D721Med (cell line): ENCODE measurements around the gene ASB1.

ENCODE experiments used
- DNase-seq: peaks from one replicate; pipeline ENCODE4 v3.0.0; 2011; ENCODE audit warnings: low spot score; ENCODE audit not compliant: insufficient read length
- FAIRE-seq: peaks from 2 replicates; lab custom pipeline; 2011; peaks lifted over from hg19 to GRCh38; lab: Jason Lieb, UNC
- TF ChIP-seq, protein P1 (sequence below): IDR thresholded peaks from 2 replicates; pipeline ENCODE4 v1.5.1; 2012; ENCODE audit warnings: mild to moderate bottlenecking, control low read depth; ENCODE audit not compliant: insufficient read depth; ENCODE audit errors: missing control alignments

ASB1 gene

GRCh38 chr2:238453842-238454241, 27.1 kb downstream of the ASB1 start:
- FAIRE-seq (no peak), DNase-seq (no peak)
- TF ChIP-seq, protein P1, sequence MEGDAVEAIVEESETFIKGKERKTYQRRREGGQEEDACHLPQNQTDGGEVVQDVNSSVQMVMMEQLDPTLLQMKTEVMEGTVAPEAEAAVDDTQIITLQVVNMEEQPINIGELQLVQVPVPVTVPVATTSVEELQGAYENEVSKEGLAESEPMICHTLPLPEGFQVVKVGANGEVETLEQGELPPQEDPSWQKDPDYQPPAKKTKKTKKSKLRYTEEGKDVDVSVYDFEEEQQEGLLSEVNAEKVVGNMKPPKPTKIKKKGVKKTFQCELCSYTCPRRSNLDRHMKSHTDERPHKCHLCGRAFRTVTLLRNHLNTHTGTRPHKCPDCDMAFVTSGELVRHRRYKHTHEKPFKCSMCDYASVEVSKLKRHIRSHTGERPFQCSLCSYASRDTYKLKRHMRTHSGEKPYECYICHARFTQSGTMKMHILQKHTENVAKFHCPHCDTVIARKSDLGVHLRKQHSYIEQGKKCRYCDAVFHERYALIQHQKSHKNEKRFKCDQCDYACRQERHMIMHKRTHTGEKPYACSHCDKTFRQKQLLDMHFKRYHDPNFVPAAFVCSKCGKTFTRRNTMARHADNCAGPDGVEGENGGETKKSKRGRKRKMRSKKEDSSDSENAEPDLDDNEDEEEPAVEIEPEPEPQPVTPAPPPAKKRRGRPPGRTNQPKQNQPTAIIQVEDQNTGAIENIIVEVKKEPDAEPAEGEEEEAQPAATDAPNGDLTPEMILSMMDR: no peak

DNA sequence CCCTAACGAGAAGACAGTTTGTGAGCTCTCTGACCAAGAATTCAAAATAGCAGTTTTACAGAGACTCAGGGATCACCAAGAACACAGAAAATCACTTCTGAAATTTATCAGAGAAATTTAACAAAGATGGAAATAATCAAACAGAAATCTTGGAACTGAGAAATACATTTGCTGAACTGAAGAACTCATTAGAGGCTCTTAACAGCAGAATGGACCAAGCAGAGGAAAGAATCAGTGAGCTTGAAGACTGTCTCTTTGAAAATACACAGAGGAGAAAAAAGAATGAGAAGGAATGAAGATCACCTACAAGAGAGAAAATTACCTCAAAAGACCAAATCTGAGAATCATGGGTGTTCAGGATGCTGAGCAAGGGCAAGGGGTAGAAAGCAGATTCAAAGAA, 29.7 kb downstream of the ASB1 start:
- FAIRE-seq (no peak), DNase-seq (no peak)
- TF ChIP-seq, protein P1: no peak

GRCh38 chr2:238456970-238457926, 30.5 kb downstream of the ASB1 start:
- FAIRE-seq (no peak), DNase-seq (no peak)
- TF ChIP-seq, protein P1: no peak

DNA sequence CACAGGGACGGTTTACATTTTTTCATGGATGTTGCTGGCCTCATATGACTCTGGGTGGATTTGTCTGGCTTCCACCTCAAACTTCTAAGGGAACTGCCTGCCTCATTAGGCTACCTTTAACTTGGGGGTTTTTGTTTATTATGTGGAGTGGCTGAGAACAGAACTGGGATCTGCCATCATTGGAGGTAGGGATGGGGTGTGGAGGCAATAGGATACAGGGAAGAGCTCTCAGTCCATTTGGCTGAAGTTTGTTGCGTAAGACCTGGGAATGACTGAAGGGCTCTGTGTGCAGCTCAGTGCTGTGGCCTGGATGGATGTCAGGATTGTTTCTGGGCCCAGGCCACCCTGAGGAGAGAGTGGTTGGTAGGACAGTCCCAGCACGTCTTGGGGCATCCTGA, 31.2 kb downstream of the ASB1 start:
- FAIRE-seq (no peak), DNase-seq (no peak)
- TF ChIP-seq, protein P1: no peak

- TF ChIP-seq, protein P1: no peak
- DNase-seq (no peak), FAIRE-seq (no peak)
Observed at GRCh38 chr2:238458651-238459050, 31.9 kb downstream of the ASB1 start.

DNA sequence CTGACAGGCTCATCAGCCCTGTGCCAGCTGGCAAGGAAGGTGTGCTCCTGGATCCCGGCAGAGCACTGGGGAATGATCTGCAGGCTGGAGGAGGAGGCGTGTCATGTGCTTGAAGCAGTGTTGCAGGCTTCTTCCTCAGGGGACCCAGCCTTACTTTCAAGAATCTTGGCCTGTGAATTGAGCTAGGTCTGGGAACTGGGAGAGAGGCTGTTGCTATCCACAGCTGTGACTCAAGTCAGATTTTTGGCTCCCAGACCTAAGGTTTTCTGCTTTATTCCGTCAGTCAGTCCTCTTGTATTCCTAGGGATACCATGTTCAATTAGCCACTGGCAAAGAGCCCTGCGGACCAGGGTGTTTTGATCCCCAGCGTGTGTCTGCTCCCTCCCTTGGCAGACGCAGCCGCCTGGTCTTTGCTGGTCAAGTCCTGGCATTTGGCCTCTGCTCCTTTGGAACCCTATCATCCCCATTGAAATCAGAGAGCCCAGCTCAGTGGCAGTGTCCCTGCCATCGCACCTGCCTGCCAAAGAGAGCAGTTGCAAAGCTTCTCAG, 32.4 kb downstream of the ASB1 start:
- no peak for FAIRE-seq
- TF ChIP-seq, protein P1: no peak
- DNase-seq: no peak

DNA sequence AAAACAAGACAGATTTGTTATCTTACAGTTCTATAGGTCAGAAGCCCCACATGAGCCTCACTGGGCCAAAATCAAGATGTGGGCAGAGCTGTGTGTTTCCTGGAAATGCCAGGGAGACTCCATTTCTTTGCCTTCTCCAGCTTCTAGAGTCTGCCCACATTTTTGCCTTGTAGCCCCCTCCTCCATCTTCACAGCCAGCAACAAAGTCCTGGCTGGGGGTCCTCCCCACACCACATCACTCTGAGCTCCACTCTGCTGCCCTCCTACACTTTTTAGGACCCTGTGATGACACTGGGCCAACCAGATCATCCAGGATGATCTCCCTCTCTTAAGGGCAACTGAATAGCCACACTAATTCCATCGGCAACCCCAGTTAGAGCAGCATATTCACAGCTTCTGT, 34.3 kb downstream of the ASB1 start:
- no peak for DNase-seq
- TF ChIP-seq, protein P1: no peak
- no peak for FAIRE-seq
